Left lobe of liver (tissue), 2 donors: ENCODE data around the gene MTERF2. TPM values are rescaled to one million over a fixed set of nuclear protein-coding genes. Genes with fewer than 3 reads are reported as not detected.

Source experiments
- ATAC-seq: fragments of 200-7000 bp; cut with Tn5 transposase; one replicate; pipeline ENCODE4 v1.9.1; 2020; ENCODE audit warnings: mild to moderate bottlenecking, moderate library complexity
- DNase-seq: peaks from one replicate; pipeline ENCODE4 v3.0.0-alpha.2; 2020; ENCODE audit warnings: low spot score
- total RNA-seq: library from RNA; stranded (reverse); gene quantifications from one replicate; pipeline ENCODE4 v1.2.1, GENCODE V29; 2021
- donor health status: DM: no; HTN: no; CAD: no; lungs with moderate emphysema.
- donor health status: DM: no; HTN: yes; CAD: no.

Gene MTERF2
- total RNA-seq, 1 donor from 2014 or later: 10.6 TPM

- peak; percentile 54 for DNase-seq
- peak; percentile 0 for ATAC-seq
These were observed 32.2 kb downstream of the MTERF2 start for GRCh38 chr12:106954462-106955376.

DNA sequence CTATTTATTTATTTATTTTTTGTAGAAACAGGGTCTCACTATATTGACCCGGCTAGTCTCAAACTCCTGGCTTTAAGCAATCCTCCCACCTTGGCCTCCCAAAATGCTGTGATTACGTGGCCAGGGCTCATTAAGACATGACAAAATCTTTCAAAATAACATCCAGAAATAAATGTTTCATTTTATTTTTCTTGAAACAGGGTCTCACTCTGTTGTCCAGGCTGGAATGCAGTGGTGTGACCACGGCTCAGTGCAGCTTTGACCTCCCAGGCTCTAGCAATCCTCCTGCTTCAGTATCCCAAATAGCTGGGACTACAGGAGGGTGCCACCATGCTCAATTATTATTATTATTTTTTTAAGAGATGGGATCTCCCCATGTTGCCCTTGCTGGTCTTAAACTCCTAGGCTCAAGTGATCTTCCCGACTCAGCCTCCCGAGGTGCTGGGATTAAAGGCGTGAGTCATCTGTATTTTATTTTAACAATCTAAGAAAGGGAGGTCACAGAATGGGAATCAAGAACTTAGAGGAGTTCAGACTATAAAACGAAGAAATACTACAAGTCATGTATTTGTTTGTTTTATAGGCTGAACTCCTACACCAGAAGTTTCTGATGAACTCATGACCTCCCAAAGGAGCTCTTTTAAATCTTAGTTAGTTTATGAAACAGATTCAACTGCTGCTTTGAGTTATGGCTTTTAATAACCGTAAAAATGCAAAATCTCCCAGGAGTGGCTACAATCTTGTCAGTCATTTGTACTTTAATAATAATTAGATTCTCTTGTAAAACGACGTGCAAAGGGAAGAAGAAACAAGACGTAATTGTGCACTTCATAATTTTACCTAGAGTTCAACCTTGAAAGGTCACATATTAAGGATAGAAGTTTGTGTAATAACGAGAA is 33.3 kb downstream of the MTERF2 start:
- DNase-seq: no peak
- ATAC-seq: no peak

- DNase-seq (no peak), ATAC-seq (no peak)
These were observed 36.4 kb downstream of the MTERF2 start for GRCh38 chr12:106950591-106950990.

DNA sequence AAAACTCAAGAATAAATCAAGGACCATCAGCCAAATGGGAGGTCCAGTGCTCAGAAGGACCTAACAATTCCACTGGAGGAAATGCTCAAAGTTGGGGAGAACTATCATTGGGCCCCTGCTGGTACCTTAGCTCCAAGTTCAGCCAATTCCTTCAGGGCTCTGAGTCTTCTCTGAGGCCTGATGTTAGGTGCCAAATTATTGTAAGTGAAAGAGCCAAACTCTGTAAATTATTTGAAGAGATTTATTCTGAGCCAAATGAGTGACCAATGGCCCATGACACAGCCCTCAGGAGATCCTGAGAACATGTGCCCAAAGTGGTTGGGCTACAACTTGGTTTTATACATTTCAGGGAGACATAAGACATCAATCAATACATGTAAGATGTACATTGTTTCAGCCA is 39.5 kb downstream of the MTERF2 start:
- ATAC-seq (no peak), DNase-seq (no peak)

DNA sequence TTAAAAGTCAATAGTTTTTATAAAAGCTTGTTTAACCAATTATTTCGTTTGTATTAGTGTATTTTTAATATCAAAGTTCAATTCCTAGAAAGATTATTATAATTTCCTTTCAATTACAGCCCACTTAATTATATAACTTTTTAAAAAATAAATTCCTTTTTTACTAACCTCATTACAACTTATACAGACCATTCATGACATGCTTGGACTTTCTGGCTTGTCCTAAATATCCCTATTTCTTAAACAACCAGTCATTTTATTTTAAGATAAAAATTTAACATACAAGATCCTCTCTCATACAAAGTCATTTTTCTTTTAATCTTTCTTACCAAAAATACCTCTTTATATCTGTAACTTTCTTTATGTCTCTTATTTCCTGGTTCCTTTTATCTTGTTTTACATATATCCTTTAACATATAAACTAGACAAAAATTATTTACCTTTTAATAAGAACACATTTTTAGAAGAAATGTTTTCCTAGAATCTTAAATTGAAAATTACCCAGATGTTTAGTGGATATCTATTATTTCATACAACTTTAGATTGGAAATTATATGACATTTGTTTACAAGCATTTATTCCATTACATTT is 41.6 kb downstream of the MTERF2 start:
- ATAC-seq (no peak), DNase-seq (no peak)

DNA sequence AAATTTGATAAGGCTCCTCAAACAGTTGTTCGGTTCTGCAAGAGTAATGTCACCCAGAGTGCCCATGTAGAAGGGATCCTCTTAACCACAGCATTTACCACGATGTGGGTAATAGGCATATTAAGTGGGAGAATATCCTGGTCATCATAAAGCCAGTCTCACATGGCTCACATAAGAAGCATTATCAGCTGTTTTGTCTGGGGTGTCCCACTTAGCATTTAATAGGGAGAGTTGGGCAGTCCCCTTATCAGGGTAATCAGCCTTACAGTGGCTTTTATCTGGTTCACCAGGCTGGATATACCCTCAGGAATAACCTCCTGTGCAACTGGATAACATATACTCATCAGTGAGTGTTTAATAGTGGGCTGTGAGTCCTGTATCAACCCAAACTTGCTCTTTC is 44.2 kb downstream of the MTERF2 start:
- DNase-seq (no peak), ATAC-seq (no peak)

GRCh38 chr12:106941481-106942156 is 45.3 kb downstream of the MTERF2 start:
- DNase-seq: no peak

DNA sequence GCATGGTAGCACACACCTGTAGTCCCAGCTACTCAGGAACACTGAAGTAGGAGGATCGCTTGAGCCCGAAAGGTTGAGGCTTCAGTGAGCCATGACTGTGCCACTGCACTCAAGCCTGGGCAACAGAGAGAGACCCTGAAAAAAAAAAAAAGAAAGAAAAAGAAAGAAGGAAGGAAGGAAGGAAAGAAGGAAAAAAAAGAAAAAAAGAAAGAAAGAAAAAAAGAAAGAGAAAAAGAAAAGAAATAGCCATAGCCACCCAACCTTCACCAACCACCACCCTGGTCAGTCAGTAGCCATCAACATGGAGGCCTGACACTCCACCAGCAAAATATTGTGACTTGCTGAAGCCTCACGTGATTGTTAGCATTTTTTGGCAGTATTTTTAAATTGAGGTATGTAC is 52.7 kb downstream of the MTERF2 start:
- ATAC-seq: no peak

More at GRCh38 chr12:106941481-106942156, 45.3 kb downstream of the MTERF2 start:
- peak; percentile 77 for ATAC-seq

More for the DNA sequence above, 52.7 kb downstream of the MTERF2 start:
- no peak for DNase-seq

Other genes starting within 250 kb of the MTERF2 start
- 9.6 TPM for gene RIC8B, start 212.5 kb downstream of the MTERF2 start, total RNA-seq
- 23.2 TPM for gene TMEM263, start 31.2 kb downstream of the MTERF2 start, total RNA-seq
- 10.8 TPM for gene CRY1, start 106.4 kb upstream of the MTERF2 start, total RNA-seq